GM21717 (cell line): ENCODE measurements around the gene PLET1.

Experiments
- ATAC-seq: cut with Tn5 transposase; IDR thresholded peaks from one replicate; pipeline ENCODE4 v1.9.1; 2021; ENCODE audit warnings: mild to moderate bottlenecking, moderate library complexity; ENCODE audit not compliant: unreplicated experiment

Gene PLET1

DNA sequence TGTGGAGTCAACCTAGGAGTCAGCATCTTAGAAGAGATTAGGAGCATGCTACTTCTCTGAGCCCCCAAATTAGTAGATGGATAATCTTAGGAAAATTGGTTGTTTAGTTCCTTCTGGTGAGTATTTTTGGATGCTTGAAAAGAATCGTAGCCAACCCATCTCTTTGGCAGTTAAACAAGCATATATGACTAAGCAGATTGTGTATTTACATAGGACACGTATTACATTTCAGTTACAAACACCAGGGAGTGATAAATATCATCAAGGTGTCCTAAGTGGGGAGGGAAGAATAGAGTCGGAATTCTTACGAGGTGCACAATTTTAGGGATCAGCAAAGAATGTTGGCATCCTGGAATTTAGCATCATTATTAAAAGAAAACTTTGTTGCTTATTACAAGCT lies 13.5 kb downstream of the PLET1 start:
- no peak for ATAC-seq

DNA sequence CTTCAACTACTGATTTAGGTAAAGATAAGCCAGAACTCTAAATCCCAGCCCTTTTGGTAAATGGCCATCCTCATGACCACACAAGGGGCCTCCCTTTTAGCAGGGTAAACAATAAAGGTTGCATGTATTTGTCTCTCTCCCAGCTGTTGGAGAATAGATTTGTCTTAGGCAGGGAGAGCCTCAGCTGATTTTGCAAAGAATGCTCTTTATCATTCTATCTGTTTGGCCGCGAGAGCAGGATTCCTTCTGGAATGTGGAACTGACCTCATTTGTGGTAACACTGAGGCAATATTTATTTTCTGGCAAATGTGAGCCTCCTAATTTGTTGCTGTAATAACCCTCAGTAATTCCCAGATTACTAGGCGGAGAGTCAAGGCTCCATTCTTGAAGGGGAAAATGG lies 19.2 kb downstream of the PLET1 start:
- ATAC-seq: no peak

DNA sequence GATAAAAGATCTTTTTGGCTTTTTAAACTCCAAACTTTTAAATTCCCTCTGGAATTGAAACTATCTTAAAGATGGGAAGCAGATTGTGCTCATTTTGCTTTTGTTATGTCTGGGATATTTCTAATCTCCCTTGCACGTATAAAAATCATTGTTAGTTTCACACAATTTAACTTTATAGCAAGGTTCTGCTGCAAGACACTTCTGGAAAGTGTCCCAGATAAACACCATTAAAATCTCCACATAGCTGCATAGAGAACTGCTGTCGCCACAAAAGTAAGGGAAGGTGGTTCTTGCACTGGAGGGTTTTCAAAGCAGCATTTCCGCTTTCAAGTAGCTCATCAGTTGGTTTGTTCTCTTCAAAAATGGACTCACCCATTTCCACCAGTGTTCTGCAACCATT lies 22.6 kb downstream of the PLET1 start:
- ATAC-seq: no peak

DNA sequence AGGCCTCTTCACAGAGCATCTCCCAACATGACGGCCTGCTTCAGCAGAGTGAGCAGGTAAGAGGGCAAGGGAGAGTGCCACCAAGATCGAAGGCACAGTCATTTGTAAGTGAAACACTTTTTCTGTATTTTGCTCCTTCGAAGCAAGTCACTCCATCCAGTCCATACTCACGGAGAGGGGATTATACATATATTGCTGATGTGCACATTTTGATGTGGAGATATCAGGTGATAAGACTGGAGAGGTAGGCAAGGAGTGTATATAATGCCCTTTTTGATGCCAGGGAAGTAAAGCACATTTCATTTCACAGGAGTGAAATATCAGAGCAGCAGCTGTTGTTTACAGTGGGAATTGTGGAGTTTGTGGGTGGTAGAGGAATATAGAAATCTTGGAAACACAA lies 23.2 kb downstream of the PLET1 start:
- ATAC-seq: no peak

DNA sequence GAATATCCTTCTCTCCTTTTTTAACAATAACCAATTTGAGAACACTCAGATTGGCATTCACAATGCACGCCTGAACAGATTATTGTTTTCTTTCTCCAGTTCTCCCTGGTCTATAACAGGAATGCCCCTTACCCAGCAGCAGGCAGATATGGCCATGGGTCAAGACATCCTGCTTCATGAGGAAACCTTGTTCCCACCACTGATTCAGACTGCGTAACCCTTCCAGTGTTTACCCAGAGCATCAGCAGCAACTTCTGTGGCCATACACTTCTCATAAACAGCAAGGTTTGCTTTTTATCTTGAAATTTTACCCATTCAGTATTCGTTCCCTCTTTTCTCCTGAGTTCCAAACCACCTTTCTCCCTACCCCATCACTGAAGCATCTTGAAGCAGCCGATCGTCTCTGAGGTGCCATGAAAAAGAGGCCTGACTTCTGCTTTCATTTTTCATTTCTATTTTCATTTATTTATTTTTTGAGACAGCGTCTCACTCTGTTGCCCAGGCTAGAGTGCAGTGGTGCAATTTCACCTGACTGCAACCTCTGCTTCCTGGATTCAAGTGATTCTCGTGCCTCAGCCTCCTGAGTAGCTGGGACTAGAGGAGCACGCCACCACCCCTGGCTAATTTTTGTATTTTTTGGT lies 24.8 kb downstream of the PLET1 start:
- ATAC-seq: peak; percentile 75

DNA sequence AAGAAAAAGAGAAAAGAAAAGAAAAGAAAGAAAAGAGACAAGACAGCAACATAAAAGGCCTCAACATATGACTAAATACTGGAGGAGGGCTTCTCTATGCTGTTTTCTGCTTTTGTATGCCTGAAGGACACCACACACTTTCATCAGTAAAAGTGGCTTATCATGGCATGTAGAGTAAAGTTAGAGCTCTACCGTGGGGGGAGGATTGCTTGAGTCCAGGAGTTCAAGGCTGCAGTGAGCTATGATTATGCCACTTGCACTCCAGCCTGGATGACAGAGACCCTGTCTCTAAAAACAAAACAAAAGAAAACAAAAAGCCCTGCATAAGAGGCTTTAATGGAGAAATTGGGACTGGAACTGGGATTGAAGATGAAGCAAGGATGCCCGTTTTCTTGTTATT lies 28.7 kb downstream of the PLET1 start:
- ATAC-seq: no peak

DNA sequence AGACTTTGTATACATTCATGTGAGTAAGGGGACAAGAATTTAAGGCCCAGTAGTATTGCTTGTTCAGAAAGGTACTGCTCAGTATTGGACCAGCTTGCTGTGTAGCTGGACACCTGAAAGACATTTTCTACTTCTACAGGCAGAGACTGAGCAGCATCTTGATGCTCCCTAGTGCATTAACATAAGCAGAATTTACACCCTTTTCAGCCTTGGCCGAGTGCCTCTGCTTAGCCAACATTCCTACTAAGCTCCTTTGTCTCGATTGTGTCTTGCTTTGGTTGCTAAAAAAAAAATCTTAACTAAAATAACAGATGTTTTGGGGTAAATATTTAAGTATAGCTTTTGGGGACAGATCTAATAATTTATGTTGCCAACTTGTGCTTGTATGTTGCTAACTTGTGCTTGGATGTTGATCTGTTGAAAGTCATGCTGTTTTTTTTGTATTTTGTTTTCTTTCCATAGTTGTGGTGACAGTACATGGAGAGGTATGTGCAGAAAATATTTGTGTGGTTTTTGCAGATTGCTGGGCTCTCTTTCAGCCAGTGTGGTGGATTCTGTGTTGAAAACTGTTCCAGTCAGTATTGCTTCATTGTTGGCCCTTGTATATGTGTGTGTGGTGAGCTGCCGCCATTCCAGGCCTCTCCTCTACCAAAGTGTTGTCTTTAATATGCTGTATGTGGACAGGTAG lies 30.8 kb downstream of the PLET1 start:
- no peak for ATAC-seq

DNA sequence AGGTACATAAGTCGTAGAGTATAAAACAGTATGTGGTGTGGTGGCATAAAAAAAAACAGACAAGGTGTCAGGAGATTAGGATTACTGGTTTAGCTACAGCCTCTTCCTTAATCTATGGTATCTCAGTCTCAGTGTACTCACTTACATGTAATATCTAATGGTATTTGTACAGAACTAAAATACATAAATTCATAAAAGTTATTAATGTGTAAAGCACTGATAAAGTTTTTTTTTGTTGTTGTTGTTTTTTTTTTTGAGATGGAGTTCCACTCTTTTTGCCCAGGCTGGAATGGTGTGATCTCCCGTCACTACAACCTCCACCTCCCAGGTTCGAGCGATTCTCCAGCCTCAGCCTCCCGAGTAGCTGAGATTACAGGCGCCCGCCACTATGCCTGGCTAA lies 31.5 kb downstream of the PLET1 start:
- ATAC-seq: no peak

DNA sequence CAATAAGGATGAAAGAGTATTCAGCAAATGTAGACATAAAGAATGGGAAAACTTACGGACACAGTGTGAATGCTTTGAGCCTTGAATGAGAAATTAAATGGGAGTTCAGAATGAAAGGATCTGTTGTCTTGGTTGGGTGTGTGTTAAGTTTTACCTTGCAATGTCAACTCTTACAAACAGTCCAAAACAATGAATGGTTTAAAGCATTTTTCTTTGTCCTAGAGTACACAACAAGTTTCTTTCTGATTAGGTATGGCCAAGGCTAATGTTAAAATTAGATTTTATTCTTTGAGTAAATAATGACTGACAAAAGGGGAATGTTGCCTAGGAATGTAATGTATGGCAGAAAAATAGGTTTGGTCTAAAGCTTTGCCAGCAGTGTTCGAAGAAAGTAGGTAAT lies 32.0 kb downstream of the PLET1 start:
- no peak for ATAC-seq

DNA sequence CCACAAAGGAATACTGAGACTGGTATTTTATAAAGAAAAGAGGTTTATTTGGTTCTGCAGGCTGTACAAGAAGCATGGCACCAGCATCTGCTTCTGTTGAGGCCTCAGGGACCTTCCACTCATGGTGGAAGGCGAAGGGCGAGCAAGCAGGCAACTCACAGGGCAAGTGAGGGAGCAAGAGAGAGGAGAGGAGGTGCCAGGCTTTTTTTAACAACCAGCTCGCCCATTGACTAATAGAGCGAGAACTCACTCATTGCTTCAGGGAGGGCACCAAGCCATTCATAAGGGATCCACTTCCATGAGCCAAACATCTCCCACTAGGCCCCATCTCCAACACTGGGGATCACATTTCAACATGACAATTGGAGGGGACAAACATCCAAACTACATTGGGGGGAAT lies 33.2 kb downstream of the PLET1 start:
- ATAC-seq: no peak

DNA sequence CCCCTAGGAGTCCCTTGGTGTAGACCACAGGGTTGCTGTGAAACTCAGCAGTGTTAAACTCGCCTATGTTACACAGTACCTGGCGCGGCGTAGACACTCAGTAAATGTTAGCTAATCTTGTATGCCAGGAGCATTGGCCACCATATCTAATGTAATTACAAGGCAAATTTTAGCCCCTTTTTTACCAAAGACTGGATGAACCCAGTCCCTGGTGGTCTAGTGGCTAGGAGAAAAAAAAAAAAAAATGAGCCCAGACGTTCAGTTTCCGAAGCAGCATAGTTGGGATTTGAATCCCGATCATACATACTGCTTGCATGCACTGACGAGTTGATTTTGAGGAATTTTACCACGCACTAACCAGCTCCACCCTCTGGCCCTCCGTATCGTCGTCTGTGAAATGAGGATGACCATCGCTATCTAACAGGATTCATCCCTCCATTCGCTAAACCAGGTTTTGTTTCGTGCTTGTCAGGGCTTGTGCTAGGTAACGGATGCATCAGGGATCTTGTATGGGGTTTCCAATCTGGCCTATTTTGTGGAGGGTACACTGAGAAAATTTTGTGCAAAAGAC lies 33.7 kb downstream of the PLET1 start:
- peak; percentile 48 for ATAC-seq

DNA sequence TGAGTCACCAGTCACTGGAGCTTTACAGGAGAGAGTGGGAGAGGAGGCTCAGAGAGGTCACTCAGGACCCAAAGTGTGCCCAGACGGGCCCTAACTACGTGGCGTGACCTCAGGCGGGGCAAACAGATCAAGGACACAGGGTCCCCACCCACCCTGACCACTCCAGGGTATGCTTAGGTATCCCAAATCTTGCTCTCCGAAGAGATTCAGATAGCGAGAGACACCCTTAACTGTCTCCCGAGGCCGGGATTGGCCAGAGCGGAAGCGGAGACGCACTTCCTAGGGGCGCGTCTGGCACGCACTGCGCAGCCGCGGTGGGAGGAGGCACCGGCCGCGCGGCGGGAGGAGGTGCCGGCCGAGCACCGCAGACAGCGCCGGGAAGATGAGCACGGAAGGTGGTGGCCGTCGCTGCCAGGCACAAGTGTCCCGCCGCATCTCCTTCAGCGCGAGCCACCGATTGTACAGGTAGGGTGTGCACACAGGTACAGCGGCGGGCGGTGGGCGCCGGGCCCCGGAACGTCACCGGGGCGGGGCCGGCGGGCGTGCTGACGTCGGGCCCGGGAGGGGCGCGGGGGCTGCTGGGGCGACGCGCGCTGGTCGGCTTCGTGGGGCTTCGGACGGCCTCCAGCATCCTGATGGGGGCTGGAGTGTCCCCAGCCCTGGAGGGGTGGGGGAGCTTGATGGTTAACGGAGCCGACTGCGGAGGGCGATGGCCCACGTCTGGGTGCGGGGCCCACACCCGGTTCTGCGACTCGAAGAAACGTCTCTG lies 34.4 kb downstream of the PLET1 start, which contains the start of gene PTS:
TSS of gene PTS (plus strand) at position 367 of the 769 bp plus-strand sequence. CDS start at position 383, 16 bp downstream.
- ATAC-seq: peak; percentile 96

DNA sequence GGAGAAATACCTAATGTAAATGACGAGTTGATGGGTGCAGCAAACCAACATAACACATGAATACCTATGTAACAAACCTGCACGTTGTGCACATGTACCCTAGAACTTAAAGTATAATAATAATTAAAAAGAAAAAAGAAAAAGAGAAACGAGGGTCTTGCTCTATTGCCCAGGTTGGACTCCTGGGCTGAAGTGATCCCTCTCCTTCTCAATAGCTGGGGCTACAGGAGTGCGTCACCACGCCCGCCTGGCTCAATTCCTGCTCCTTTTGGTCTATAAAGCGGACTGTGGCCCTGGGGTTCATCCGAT lies 35.0 kb downstream of the PLET1 start:
- ATAC-seq: no peak

DNA sequence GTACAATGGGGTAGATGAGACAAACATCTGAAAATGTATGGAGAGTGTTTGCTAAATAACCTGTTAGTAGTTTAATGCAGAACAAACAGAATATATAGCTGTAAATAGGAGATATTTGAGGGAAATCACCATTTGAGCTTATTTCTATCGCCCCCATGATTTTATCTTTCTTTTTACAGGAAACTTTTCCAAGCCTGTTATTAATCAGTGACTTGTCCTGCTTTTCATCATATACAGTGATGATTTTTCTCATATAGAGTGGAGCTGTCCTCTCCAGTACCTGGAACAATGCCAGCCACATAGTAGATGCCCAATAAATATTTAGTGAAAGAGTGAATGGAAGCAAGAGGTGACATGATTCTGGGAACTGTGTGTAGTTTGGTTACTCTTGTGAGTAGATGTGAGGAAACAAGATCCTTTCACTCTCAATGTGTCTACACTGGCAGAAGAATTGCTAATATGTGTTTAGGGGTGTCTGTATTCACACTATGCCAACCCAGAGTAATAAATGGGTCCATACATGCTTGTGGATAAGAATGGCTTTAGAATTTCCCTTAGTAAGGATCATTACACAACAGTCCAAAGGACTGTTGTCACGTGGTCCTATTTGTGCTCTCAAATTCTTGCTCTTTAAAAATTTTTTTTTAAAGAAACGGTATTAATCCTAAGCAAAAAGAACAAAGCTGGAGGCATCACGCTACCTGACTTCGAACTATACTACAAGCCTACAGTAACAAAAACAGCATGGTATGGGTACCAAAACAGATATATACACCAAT lies 36.7 kb downstream of the PLET1 start:
- ATAC-seq: no peak

DNA sequence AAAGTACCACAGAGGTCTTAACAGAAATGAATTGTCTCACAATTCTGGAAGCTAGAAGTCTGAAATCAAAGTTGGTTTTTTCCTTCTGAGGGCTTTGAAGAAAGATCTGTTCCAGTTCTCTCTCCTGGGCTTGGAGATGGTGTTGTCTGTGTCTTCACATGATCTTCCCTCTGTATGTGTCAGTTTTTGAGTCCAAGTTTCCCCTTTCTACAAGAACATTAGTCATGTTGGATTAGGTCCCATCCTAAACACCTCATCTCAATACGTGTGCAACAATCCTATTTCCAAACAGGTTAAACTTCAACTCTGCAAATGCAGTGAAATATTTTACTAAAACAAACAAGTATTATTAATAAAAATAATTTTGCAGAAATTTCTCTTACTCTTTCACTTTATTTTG lies 37.5 kb downstream of the PLET1 start:
- no peak for ATAC-seq

DNA sequence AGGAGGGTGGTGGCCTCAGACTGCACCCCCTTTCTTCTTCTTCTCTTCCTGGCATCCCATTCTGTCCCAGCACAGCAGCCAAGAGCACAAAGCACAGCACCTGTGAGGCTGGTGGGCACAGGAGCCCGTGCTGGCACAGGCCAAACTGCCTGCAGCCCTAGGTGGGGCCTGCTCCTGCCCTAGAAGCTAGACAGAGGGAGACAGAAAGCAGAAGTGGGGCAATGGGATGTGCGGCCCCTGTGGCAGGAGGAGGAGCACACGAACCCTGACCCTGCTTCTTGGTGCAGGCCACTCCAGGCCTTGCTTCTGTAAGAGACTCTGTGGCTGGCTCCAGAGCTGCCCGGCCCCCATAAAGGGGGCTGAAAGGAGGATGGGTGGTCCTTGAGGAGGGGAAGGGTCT lies 38.4 kb downstream of the PLET1 start:
- ATAC-seq: no peak

DNA sequence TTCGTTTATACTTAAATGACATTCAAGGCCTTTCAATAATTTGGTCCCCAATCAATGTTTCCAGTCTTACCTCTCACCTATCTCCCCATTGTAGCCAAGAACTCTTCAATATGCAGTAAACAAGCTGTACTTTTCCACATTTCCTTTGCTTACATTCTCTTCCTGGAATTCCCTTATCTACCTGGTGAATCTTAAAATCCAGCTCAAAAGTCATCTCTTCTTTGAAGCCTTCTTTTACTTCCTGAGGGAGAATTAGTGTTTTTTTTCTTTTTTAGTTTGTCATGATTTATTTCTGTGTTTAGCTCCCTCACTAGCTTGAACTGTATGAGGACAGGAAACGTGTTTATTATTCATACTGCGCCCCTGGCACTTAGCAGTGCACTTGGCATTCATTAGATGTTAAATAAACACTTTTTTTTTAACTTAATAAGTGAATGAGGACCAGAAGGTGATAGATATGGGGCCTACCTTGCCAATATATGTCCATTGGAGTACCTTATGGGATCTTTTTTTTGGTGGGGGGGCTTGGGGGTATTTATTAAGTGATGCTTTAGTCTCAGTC lies 39.3 kb downstream of the PLET1 start:
- ATAC-seq: no peak

DNA sequence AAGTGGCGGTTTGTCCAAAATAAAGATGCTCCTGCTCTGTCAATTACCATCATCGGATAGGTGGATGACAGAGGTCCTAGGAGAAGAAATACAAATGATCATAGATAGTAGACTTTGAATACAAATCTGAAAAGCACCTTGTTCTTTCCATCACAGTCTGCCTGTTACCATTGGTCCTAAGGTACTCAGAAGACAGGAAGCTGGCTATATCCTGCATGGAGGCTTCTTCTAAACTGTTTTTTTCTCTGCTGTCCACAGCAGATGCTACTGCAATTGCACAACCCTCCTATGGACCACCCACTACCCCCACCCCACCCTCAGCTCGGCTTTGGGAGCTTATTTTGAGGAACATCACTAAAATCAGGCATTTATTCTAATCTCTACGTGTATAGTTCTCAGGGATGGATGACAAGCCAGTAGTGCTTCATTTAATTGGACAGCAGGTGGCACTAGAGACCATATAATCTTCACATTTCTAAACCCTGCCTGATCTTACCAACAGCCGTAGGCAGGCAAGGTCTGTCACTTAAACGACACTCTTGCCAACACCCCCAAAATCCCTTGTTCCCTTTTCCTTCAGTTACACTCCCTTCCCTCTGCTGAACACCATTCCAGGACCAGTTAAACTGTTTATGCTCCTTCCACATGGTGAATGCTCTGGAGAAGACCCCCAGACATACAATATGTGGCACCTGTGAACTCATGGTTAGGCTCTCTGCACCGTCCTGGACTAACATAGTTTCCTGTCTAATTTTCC lies 41.0 kb downstream of the PLET1 start:
- ATAC-seq: peak; percentile 85

DNA sequence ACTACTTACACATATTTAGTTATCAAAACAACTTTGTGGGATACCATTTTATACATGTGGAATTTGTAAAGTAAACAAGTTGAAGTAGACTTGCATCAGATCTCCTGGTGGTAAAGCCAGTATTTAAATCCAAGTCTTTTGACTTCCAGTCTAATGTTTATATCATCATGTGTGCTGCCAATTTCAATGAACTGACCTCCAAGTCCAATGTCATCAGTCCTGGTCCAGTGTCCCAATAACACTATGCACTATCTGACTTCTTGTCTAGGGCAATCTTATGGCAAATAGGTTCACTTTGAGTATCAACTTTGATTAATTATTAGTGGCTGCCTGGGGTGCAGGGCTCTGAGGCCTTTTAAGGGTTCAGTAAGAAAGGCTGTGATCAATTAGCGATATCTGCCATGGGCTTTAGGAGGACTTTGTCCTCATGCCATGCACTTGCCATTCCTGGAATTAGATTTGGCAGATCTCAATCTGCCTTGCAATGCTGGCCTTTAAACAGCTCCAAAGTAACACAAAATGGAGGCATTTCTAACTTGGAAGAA lies 44.0 kb downstream of the PLET1 start:
- ATAC-seq: no peak

DNA sequence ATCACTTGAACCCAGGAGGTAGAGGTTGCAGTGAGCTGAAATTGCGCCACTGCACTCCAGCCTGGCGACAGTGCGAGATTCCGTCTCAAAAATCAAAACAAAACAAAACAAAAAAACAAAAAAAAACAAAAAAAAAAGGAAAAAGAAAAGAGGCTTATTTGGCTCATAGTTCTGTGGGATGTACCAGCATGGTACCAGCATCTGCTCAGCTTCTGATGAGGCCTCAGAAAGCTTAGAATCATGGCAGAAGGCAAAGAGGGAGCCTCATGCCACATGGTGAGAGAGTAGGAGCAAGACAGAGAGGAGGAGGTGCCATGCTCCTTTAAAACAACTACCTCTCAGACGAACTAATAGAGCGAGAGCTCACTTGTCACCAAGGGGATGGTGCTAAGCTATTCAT lies 45.0 kb downstream of the PLET1 start:
- ATAC-seq: no peak
